ENCODE results near the gene CMSS1.

The CMSS1 gene

GRCh38 chr3:99961756-99962515 lies 144.3 kb downstream of the CMSS1 start:
- no peak for DNase-seq

- no peak for DNase-seq
Observed at GRCh38 chr3:99962703-99963102, 145.0 kb downstream of the CMSS1 start.

GRCh38 chr3:99965077-99965476 lies 147.4 kb downstream of the CMSS1 start:
- DNase-seq = no peak

GRCh38 chr3:99965681-99966408 lies 148.2 kb downstream of the CMSS1 start:
- no peak for DNase-seq

GRCh38 chr3:99966662-99967416 lies 149.2 kb downstream of the CMSS1 start:
- no peak for DNase-seq

- no peak for DNase-seq
Observed at GRCh38 chr3:99967796-99968195, 150.1 kb downstream of the CMSS1 start.

GRCh38 chr3:99969136-99969535 lies 151.5 kb downstream of the CMSS1 start:
- no peak for DNase-seq

- no peak for DNase-seq
Observed at GRCh38 chr3:99970198-99970597, 152.5 kb downstream of the CMSS1 start.

- no peak for DNase-seq
Observed at GRCh38 chr3:99971761-99972160, 154.1 kb downstream of the CMSS1 start.

- no peak for DNase-seq
Observed at GRCh38 chr3:99972380-99973104, 154.9 kb downstream of the CMSS1 start.

GRCh38 chr3:99974989-99975388 lies 157.3 kb downstream of the CMSS1 start:
- DNase-seq = no peak

GRCh38 chr3:99976584-99976983 lies 158.9 kb downstream of the CMSS1 start:
- no peak for DNase-seq

GRCh38 chr3:99978221-99978620 lies 160.6 kb downstream of the CMSS1 start:
- DNase-seq = no peak

- DNase-seq = no peak
Observed at GRCh38 chr3:99980606-99981005, 162.9 kb downstream of the CMSS1 start.

- no peak for DNase-seq
Observed at GRCh38 chr3:99981138-99981537, 163.5 kb downstream of the CMSS1 start.

GRCh38 chr3:99982650-99983049 lies 165.0 kb downstream of the CMSS1 start:
- DNase-seq = no peak

GRCh38 chr3:99984139-99984538 lies 166.5 kb downstream of the CMSS1 start:
- no peak for DNase-seq

GRCh38 chr3:99984668-99985067 lies 167.0 kb downstream of the CMSS1 start:
- DNase-seq = no peak

GRCh38 chr3:99990179-99990578 lies 172.5 kb downstream of the CMSS1 start:
- no peak for DNase-seq

- DNase-seq = no peak
Observed at GRCh38 chr3:99997293-99997692, 179.6 kb downstream of the CMSS1 start.

GRCh38 chr3:99999536-99999935 lies 181.9 kb downstream of the CMSS1 start:
- no peak for DNase-seq

GRCh38 chr3:100001083-100001482 lies 183.4 kb downstream of the CMSS1 start:
- no peak for DNase-seq

Measured in GOT3 (cell line).